Measurements from ENCODE around the gene BCL2L13.
"Not testable (repeated sequence)": the region's sequence is repeated elsewhere in the genome, so short reads cannot be mapped to it uniquely, and the experiment has no call there.

BCL2L13 gene

DNA sequence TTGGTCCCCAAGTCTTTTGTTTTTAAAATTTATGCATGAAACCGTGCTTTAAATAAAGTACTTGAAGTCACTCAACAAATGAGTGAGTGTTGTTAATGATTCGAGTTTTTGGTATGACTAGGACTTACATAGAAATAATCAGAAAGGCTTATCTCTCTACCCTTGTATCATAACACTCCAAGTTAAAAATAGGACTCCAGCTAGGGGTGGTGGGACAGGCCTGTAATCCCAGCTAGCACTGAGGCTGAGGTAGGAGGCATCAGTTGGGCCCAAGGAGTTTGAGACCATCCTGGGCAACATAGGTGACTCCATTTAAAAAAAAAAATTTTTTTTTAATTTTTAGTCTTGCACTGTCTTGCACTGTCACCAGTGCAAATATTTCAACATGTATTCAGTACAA lies 55.6 kb downstream of the BCL2L13 start:
- no peak for DNase-seq (ENCODE audit: low read depth, low spot score)

DNA sequence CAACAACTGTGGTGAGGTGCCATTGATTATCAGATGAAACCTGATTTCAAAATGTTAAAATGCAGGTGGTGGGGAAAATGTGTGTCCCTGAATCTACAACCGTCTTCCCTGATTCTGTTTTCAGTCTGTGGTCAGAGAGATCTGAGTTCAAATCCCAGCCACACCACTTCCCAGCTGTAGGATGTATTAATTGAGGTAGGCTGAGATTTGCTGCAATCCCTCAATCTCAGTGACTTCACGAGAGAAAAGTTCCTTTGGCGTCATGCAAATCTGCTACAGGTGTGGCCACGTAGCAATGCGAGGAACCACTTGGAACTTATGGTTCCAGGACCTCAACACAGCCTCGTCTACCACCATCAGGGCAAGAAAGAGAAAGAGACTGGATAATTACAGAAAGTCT lies 56.2 kb downstream of the BCL2L13 start:
- DNase-seq (ENCODE audit: low read depth, low spot score): no peak

DNA sequence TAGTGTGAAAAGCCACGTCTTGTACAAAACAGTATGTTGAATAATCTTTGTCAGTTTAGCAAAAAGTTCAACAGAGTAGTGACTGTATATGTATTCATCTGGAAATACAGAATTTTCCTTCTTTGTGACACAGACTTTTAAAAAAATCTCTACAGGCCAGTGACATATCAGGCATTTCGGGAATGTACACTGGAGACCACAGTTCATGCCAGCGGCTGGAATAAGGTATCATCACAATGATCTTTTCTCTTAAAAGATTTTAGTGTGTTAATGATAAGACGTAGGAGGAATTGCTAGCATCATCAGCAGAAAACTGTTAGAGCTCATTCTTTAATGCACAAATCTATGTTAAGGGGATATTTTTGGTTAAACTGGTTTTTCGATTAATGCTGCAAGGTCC lies 57.4 kb downstream of the BCL2L13 start:
- DNase-seq (ENCODE audit: low read depth, low spot score): no peak

DNA sequence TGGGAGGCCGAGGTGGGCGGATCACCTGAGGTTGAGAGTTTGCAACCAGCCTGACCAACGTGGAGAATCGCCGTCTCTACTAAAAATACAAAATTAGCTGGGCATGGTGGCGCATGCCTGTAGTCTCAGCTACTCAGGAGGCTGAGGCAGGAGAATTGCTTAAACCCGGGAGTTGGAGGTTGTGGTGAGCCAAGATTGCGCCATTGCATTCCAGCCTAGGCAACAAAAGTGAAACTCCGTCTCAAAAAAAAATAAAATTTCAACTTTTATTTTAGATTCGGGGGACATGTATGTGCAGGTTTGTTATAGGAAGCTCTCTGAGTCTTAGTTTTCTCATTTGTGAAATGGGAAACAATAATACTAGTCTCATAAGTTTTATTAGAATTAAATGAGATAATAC lies 58.6 kb downstream of the BCL2L13 start:
- not testable (repeated sequence) for DNase-seq (ENCODE audit: low read depth, low spot score)

DNA sequence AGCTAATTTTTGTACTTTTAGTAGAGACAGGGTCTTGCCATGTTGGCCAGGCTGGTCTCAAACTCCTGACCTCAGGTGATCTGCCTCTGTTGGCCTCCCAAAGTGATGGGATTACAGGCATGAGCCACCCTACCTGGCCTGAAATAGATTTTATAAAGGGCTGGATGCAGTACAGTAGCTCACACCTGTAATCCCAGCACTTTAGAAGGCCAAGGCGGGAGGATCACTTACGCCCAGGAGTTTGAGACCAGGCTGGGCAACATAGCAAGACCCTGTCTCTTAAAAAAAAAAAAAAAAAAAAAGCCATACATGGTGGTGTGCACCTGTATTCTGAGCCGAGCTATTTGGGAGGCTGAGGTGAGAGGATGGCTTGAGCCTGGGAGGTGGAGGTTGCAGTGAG lies 59.7 kb downstream of the BCL2L13 start:
- DNase-seq (ENCODE audit: low read depth, low spot score): not testable (repeated sequence)

DNA sequence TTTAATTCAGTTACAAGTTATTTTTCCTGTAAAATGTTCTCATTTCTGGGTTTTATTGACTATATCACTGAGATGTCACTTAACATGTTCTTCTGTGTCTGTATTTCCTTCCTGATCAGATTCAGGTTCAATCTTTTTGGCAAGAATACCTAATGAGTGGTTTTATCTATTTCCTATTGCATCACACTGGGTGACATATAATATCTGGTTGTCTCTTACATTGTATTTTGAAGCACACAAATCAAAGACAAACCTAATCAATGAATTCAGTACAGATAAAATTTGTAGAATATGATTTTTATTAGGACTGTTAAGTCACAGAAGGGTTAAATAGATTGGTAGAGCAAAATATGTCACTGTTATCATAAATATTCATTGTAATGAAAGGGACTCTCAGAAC lies 60.4 kb downstream of the BCL2L13 start:
- no peak for DNase-seq (ENCODE audit: low read depth, low spot score)

- no peak for DNase-seq (ENCODE audit: low read depth, low spot score)
These were observed 61.3 kb downstream of the BCL2L13 start for GRCh38 chr22:17699696-17700340.

DNA sequence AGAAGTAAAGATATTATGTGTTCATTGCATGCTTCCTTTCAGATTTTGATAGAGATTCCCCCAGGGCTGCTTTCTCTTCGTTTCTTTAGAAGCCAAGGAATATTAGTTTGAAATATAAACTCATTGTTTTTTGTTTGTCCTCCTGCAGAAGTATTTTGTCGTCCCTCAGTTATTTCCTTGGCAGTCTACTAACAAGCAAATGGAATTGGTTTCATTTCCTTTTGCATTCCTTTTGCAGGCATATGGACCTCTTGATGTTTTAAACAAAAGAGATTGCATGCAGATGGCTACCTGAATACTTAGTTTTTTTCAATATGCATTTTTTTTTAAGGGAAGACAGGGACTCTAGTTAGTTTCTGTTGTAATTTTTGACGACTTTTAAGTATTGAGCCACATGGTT lies 62.2 kb downstream of the BCL2L13 start:
- DNase-seq (ENCODE audit: low read depth, low spot score): no peak

DNA sequence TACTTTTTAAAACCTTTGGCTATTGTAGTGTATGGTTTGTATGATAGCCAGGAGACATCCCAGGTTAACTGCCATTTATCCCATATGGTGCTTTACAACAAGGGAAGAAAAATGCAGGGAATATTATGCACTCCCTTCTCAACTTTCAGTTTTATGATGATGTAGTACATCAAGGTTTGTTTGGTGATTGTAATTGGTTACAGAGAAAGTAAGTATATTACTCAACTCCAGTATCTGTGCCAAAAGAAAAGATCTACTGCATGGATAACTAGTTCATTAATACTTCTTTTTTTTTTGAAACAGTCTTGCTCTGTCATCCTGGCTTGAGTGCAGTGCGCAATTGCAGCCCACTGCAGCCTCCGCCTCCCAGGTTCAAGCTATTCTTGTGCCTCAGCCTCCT lies 65.3 kb downstream of the BCL2L13 start:
- no peak for DNase-seq (ENCODE audit: low read depth, low spot score)

DNA sequence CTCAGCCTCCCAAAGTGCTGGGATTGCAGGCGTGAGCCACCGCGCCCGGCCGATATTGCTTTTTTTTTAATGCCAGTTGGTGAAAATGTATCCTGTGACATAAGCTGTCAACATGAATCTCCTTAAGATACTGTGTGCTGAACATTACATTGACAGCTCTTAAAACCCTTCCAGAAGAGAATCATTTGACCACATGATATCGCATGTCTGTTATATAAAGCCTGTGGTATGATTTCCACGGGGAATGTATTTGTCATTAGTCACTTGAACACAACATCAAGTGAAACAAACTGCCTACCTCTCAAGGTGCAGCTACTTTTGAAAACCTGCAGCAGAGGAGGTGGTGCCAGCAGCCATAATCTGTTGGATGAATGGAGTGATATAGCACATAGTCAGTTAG lies 67.0 kb downstream of the BCL2L13 start:
- DNase-seq (ENCODE audit: low read depth, low spot score): no peak

GRCh38 chr22:17705951-17706900 lies 67.7 kb downstream of the BCL2L13 start:
- no peak for DNase-seq (ENCODE audit: low read depth, low spot score)

DNA sequence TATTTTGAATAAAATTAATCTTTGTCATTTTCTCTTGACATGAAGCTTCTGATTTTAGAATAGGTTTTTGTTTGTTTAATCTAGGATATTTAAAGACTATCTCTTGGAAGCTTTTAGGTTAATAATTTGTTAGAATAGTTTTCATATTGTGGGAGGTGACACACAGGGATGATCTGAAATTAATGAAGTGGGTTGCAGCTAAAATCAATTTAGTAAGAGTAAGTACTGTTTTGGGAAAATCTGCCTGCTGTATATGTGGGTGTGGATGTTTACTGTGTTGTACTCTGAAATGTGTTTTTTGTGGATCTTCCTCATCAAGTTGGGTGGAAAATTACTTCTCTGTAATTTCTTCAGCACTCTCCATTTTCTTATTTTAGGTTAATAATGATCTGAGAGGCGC lies 68.4 kb downstream of the BCL2L13 start:
- DNase-seq (ENCODE audit: low read depth, low spot score): no peak

GRCh38 chr22:17707526-17707925 lies 69.0 kb downstream of the BCL2L13 start:
- DNase-seq (ENCODE audit: low read depth, low spot score): no peak

DNA sequence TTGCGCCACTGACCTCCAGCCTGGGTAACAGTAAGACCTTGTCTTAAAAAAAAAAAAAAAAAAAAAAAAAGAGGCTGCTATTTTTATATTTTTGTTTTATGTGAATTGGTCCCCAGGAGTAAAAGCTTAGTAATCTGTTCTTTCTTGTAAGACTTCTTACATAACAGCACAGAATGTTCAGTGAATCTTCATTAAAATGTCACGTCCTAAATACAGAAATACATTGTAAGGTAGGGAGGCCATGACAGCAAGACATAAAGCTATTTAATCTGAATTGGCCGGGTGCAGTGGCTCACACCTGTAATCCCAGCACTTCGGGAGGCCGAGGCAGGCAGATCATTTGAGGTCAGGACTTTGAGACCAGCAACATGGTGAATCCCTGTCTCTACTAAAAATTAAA lies 71.5 kb downstream of the BCL2L13 start:
- no peak for DNase-seq (ENCODE audit: low read depth, low spot score)

- no peak for DNase-seq (ENCODE audit: low read depth, low spot score)
These were observed 73.9 kb downstream of the BCL2L13 start for GRCh38 chr22:17712441-17712840.

GRCh38 chr22:17716529-17716928 lies 78.0 kb downstream of the BCL2L13 start:
- no peak for DNase-seq (ENCODE audit: low read depth, low spot score)

- DNase-seq (ENCODE audit: low read depth, low spot score): no peak
These were observed 79.2 kb downstream of the BCL2L13 start for GRCh38 chr22:17717708-17718107.

DNA sequence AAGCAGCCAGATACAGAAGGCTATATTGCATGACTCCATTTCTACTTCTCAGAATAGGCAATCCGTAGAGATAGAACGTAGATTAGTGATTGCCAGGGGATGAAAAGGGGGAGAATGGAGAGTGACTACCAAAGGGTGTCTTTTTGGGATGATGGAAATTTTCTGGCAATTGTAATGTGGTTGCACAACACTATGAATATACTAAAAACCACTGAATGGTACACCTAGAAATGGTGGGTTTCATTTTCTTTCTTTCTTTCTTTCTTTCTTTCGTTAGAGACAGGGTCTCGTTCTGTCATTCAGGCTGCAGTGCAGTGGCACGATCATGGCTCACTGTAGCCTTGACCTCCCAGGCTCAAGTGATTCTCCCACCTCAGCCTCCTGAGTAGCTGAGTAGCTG lies 81.4 kb downstream of the BCL2L13 start:
- no peak for DNase-seq (ENCODE audit: low read depth, low spot score)

DNA sequence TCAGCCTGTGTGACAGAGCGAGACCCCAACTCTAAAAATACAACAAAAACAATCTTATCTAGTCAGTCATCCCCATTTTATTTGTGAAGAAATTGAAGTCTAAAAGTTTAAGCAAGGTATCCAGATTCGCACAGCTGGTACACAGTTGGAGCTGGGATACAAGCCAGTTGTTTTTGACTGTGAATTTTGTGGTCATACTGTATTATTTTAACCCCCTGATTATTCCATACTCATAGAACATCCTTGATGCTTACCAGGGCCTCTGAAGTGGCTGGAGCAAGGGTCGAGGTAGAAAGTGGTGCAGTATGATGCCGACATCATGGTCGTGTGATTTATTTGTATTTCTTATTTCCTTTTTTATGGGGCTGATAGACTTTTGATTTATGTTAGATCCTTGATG lies 85.7 kb downstream of the BCL2L13 start:
- no peak for DNase-seq (ENCODE audit: low read depth, low spot score)

DNA sequence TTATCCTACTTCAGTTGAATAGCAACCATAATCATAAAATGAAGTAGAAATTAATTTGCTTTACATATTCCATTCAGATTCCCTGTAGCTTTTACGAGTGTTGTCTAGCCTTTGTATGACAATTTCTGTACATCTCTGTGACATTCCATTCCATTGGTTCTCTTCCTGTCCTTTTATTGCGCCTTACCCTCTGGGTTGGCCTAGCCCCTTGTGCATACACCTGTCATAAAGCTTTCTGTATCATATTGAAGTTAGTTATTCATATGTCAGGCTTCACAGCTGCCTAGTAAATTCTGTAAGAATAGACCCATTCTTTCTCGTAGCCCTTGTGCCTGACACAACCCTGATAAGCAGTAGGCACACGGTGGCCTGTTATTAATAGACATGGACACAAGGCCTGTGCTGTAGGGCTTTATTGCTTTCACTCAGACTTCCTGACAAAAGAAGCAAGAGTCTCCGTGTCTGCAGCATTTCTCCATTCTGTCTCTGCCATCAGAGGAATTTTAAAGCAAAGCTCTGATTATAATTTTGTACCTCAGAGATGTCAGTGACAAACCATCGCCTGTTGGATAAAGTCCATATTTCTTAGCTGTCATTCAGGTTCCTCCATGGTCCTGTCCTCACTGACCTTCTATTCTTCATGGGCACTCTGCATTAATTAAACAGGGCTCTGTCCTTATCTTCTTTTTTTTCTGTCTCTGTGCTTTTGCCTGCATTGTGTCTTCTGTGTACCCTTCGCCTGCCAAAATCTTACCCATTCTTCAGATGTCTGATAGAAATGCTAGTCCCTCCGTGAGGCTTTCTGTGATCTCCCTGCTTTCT lies 86.3 kb downstream of the BCL2L13 start:
- no peak for DNase-seq (ENCODE audit: low read depth, low spot score)

DNA sequence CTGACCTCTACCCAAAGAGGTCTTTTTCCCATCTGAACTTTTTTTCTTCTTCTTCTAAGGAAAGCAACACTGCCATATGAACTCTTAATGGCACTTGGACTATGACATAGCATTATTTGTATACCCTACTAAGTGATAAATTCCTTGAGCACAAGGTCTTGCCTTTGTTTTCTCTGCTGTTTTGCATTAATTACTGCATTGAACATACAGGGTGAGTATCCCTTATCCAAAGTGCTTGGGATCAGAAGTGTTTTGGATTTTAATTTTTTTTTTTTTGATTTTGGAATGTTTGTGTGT lies 86.9 kb downstream of the BCL2L13 start:
- DNase-seq (ENCODE audit: low read depth, low spot score): no peak
